K562 (cell line): ENCODE results near the gene KCNQ4. TPM values are rescaled to one million over a fixed set of nuclear protein-coding genes. Genes with fewer than 3 reads are reported as not detected.

Experiments
- ARHGAP35 ChIP-seq: fragments of 450-650 bp; IDR thresholded peaks from 2 replicates; pipeline ENCODE4 v1.6.1; 2018; ENCODE audit not compliant: partially characterized antibody
- CREM ChIP-seq: IDR thresholded peaks from 2 replicates; pipeline ENCODE4 v1.6.1; 2014; ENCODE audit warnings: antibody characterized with exemption, low read depth
- E2F3 ChIP-seq: fragments of 250-450 bp; sonication (Bioruptor Pico); IDR thresholded peaks from 2 replicates; pipeline ENCODE4 v1.4.0; 2020; ENCODE audit warnings: mild to moderate bottlenecking
- FOXK2 ChIP-seq, 2 experiments: fragments of 450-650 bp; IDR thresholded peaks in 1 of 2; conservative IDR thresholded peaks in 1 of 2; 2 replicates each; pipeline ENCODE4 v1.6.1; 2016; ENCODE audit warnings: low read depth in 2 of 2, mild to moderate bottlenecking in 1 of 2
- IRF2 ChIP-seq: sonication (generic); formaldehyde crosslinking; IDR thresholded peaks from 2 replicates; pipeline ENCODE4 v1.8.1; 2022; ENCODE audit warnings: mild to moderate bottlenecking, missing genetic modification reagents
- KAT7 ChIP-seq: sonication (generic); formaldehyde crosslinking; IDR thresholded peaks from 2 replicates; pipeline ENCODE4 v1.8.0; 2022; ENCODE audit warnings: missing genetic modification reagents, mild to moderate bottlenecking, borderline replicate concordance
- MYBL2 ChIP-seq, 2 experiments: fragments of 450-650 bp in 1 of 2; sonication (generic) in 1 of 2; formaldehyde crosslinking in 1 of 2; IDR thresholded peaks; 2 replicates each; pipeline versions ENCODE4 v1.6.1 to v1.8.1; 2017 to 2022; ENCODE audit warnings: borderline replicate concordance in 1 of 2, inconsistent platforms in 1 of 2, low read depth in 1 of 2, mild to moderate bottlenecking in 1 of 2, missing genetic modification reagents in 1 of 2, moderate library complexity in 1 of 2
- PCBP1 ChIP-seq: fragments of 200-400 bp; formaldehyde crosslinking; IDR thresholded peaks from 2 replicates; pipeline ENCODE4 v1.6.1; 2018; ENCODE audit warnings: mild to moderate bottlenecking, low read depth, low read length; ENCODE audit not compliant: poor library complexity, severe bottlenecking
- RB1 ChIP-seq: fragments of 450-650 bp; IDR thresholded peaks from 2 replicates; pipeline ENCODE4 v1.6.1; 2017; ENCODE audit warnings: low read depth, mild to moderate bottlenecking
- SMARCE1 ChIP-seq: fragments of 450-650 bp; IDR thresholded peaks from 2 replicates; pipeline ENCODE4 v1.7.1; 2016; ENCODE audit warnings: mild to moderate bottlenecking
- TEAD4 ChIP-seq, 2 experiments: sonication (generic) in 1 of 2; formaldehyde crosslinking in 1 of 2; IDR thresholded peaks; 2 replicates each; pipeline versions ENCODE4 v1.6.1 to v1.8.0; 2012 to 2022; ENCODE audit warnings: borderline replicate concordance in 1 of 2, inconsistent platforms in 1 of 2, low read length in 1 of 2, mild to moderate bottlenecking in 1 of 2, missing genetic modification reagents in 1 of 2
- ZNF175 ChIP-seq: fragments of 200-800 bp; sonication (Bioruptor generic); IDR thresholded peaks from 2 replicates; pipeline ENCODE4 v1.6.1; 2016; ENCODE audit warnings: low read depth, mild to moderate bottlenecking, missing genetic modification characterization, missing compliant biosample characterization
- ZNF224 ChIP-seq: sonication (generic); formaldehyde crosslinking; IDR thresholded peaks from 2 replicates; pipeline ENCODE4 v1.8.0; 2022; ENCODE audit warnings: mild to moderate bottlenecking, missing genetic modification reagents
- polyA plus RNA-seq, 8 experiments: library from polyadenylated mRNA; depleted of rRNA in 4 of 8; stranded (reverse) in 5 of 8; unstranded in 3 of 8; fragments of >200 nt; fragmentation: Nextera tagmentation in 2 of 8; fragmentation: Illumina TruSeq in 1 of 8; extraction: Ambion mirVana in 2 of 8; extraction: Trizol in 1 of 8; gene quantifications; 2 replicates each; pipeline versions ENCODE4 v1.2.1 to v1.2.3, GENCODE V29; 2011 to 2014; ENCODE audit warnings: inconsistent platforms in 1 of 8, missing spikeins in 1 of 8
- total RNA-seq, 7 experiments: library from RNA; depleted of rRNA in 6 of 7; stranded (reverse); fragments of >200 nt in 6 of 7; fragmentation: Illumina TruSeq in 2 of 7; extraction: Trizol in 2 of 7; gene quantifications; 2 replicates each; pipeline versions ENCODE4 v1.2.1 to v1.2.3, GENCODE V29; 2011 to 2021; ENCODE audit warnings: low replicate concordance in 1 of 7
- TF ChIP-seq, protein P1 (sequence below): fragments of 200-800 bp; sonication (Bioruptor generic); IDR thresholded peaks from 2 replicates; pipeline ENCODE4 v1.6.1; 2017; ENCODE audit warnings: missing genetic modification characterization, missing compliant biosample characterization
- TF ChIP-seq, protein P2 (sequence below): sonication (generic); formaldehyde crosslinking; IDR thresholded peaks from 2 replicates; pipeline ENCODE4 v1.8.0; 2022; ENCODE audit warnings: mild to moderate bottlenecking, missing genetic modification reagents
- TF ChIP-seq, protein P3 (sequence below): sonication (generic); formaldehyde crosslinking; IDR thresholded peaks from 2 replicates; pipeline ENCODE4 v1.8.0; 2022; ENCODE audit warnings: mild to moderate bottlenecking, missing genetic modification reagents

Gene KCNQ4
- total and polyA plus RNA-seq, 9 of the 15 experiments (the other 6 are each of a cell fraction or from before 2014, with no cell fraction given), result 0.07 to 4.1 (median 0.79) TPM

DNA sequence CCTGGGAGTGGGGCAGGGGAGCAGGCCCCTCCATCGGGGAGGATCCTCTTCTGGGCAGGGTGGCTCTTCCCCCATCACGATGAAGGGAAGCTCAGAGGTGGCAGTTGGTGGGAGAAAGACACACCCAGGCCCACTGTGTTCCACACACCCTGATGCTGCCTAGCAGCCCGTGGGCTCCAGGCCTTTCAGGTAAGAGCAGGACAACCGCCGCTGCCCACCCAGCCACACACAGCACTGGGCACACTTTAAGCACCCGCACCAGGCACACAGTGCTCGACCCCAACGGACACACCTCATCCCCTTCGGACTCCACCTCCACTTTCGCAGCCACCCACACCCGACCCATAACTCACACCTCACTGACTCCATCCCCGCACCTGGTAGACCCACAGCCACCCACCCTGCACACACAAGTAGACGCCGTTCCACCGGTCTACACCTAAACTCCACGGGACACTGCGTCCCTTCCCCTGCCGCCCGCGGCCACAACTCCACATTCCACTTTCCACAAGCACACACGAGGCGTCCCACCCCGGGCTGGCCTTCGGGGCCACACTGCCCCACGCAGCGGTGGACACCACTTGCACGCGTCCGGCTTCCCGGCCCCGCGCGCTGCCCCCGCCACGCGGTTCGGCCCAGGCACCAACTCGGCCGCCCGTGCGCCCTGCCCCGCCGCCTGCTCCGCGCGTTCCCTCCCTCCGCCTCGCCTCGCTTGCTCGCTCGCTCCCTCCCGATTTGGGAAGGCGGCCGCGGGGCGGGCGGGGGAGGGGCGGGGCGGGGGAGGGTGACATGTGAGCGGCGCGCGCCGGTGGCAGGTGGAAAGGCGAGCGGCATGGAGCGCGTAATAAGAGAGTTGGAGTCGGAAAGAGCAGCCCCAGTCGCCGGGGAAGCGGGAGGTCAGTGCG lies at the start of gene KCNQ4 (continued):
- no peak for TF ChIP-seq MYBL2 (IDR thresholded peaks at IDR 0.05; ENCODE audit: low read depth)
- TF ChIP-seq MYBL2 (CRISPR knock-in tag; IDR thresholded peaks at IDR 0.05; ENCODE audit: borderline replicate concordance), result peak; percentile 26; the same call in 1 of the 2 replicates
- TF ChIP-seq, protein P1, sequence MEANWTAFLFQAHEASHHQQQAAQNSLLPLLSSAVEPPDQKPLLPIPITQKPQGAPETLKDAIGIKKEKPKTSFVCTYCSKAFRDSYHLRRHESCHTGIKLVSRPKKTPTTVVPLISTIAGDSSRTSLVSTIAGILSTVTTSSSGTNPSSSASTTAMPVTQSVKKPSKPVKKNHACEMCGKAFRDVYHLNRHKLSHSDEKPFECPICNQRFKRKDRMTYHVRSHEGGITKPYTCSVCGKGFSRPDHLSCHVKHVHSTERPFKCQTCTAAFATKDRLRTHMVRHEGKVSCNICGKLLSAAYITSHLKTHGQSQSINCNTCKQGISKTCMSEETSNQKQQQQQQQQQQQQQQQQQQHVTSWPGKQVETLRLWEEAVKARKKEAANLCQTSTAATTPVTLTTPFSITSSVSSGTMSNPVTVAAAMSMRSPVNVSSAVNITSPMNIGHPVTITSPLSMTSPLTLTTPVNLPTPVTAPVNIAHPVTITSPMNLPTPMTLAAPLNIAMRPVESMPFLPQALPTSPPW (CRISPR knock-in tag), result peak; percentile 93
- no peak for TF ChIP-seq PCBP1
- peak; percentile 51; the same call in 1 of the 2 replicates for TF ChIP-seq E2F3 (CRISPR knock-in tag)
- TF ChIP-seq, protein P2, sequence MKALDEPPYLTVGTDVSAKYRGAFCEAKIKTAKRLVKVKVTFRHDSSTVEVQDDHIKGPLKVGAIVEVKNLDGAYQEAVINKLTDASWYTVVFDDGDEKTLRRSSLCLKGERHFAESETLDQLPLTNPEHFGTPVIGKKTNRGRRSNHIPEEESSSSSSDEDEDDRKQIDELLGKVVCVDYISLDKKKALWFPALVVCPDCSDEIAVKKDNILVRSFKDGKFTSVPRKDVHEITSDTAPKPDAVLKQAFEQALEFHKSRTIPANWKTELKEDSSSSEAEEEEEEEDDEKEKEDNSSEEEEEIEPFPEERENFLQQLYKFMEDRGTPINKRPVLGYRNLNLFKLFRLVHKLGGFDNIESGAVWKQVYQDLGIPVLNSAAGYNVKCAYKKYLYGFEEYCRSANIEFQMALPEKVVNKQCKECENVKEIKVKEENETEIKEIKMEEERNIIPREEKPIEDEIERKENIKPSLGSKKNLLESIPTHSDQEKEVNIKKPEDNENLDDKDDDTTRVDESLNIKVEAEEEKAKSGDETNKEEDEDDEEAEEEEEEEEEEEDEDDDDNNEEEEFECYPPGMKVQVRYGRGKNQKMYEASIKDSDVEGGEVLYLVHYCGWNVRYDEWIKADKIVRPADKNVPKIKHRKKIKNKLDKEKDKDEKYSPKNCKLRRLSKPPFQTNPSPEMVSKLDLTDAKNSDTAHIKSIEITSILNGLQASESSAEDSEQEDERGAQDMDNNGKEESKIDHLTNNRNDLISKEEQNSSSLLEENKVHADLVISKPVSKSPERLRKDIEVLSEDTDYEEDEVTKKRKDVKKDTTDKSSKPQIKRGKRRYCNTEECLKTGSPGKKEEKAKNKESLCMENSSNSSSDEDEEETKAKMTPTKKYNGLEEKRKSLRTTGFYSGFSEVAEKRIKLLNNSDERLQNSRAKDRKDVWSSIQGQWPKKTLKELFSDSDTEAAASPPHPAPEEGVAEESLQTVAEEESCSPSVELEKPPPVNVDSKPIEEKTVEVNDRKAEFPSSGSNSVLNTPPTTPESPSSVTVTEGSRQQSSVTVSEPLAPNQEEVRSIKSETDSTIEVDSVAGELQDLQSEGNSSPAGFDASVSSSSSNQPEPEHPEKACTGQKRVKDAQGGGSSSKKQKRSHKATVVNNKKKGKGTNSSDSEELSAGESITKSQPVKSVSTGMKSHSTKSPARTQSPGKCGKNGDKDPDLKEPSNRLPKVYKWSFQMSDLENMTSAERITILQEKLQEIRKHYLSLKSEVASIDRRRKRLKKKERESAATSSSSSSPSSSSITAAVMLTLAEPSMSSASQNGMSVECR (CRISPR knock-in tag), result peak; percentile 60; the same call in 1 of the 2 replicates
- TF ChIP-seq SMARCE1, result 0 out of 2 replicates have a peak, but pooled peaks have one; percentile 43
- TF ChIP-seq IRF2 (CRISPR knock-in tag), result peak; percentile 90
- TF ChIP-seq ZNF224, result 0 out of 2 replicates have a peak, but pooled peaks have one; percentile 77
- peak; percentile 73 for TF ChIP-seq RB1
- TF ChIP-seq FOXK2 (conservative IDR thresholded peaks at IDR 0.05 in 1 of 2, IDR thresholded peaks at IDR 0.05 in 1 of 2; ENCODE audit: low read depth in 2 of 2), result no peak
- 0 out of 2 replicates have a peak, but pooled peaks have one; percentile 18 for TF ChIP-seq KAT7
- TF ChIP-seq, protein P3, sequence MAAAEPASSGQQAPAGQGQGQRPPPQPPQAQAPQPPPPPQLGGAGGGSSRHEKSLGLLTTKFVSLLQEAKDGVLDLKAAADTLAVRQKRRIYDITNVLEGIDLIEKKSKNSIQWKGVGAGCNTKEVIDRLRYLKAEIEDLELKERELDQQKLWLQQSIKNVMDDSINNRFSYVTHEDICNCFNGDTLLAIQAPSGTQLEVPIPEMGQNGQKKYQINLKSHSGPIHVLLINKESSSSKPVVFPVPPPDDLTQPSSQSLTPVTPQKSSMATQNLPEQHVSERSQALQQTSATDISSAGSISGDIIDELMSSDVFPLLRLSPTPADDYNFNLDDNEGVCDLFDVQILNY (CRISPR knock-in tag), result peak; percentile 86; the same call in 1 of the 2 replicates
- peak; percentile 43 for TF ChIP-seq ARHGAP35
- no peak for TF ChIP-seq ZNF175 (CRISPR knock-in tag)
- TF ChIP-seq TEAD4 (IDR thresholded peaks at IDR 0.05; ENCODE audit: low read length), result no peak
- TF ChIP-seq TEAD4 (CRISPR knock-in tag; IDR thresholded peaks at IDR 0.05; ENCODE audit: borderline replicate concordance), result peak; percentile 93
- 0 out of 2 replicates have a peak, but pooled peaks have one; percentile 5 for TF ChIP-seq CREM
